Kidney glomerular epithelial cell (primary cell): Measurements from ENCODE around the gene KCNQ1.

Source experiments
- DNase-seq: peaks from one replicate; lab custom pipeline; 2025; lab: John Stamatoyannopoulos, UW

The KCNQ1 gene

GRCh38 chr11:2578929-2579270 lies 134.1 kb downstream of the KCNQ1 start:
- no peak for DNase-seq

GRCh38 chr11:2579315-2580060 lies 134.7 kb downstream of the KCNQ1 start:
- DNase-seq, result no peak

- DNase-seq, result no peak
Observed at GRCh38 chr11:2580061-2580421, 135.2 kb downstream of the KCNQ1 start.

GRCh38 chr11:2580571-2581001 lies 135.8 kb downstream of the KCNQ1 start:
- no peak for DNase-seq

GRCh38 chr11:2581151-2581930 lies 136.5 kb downstream of the KCNQ1 start:
- no peak for DNase-seq

- DNase-seq, result no peak
Observed at GRCh38 chr11:2581931-2582350, 137.1 kb downstream of the KCNQ1 start.

- DNase-seq, result no peak
Observed at GRCh38 chr11:2582351-2582945, 137.6 kb downstream of the KCNQ1 start.

GRCh38 chr11:2582946-2583604 lies 138.3 kb downstream of the KCNQ1 start:
- no peak for DNase-seq

- no peak for DNase-seq
Observed at GRCh38 chr11:2583605-2583958, 138.8 kb downstream of the KCNQ1 start.

GRCh38 chr11:2584434-2584811 lies 139.6 kb downstream of the KCNQ1 start:
- no peak for DNase-seq

- DNase-seq, result no peak
Observed at GRCh38 chr11:2584812-2585565, 140.2 kb downstream of the KCNQ1 start.

- DNase-seq, result no peak
Observed at GRCh38 chr11:2585566-2586086, 140.8 kb downstream of the KCNQ1 start.

- no peak for DNase-seq
Observed at GRCh38 chr11:2586087-2586792, 141.4 kb downstream of the KCNQ1 start.

- no peak for DNase-seq
Observed at GRCh38 chr11:2586793-2587131, 142.0 kb downstream of the KCNQ1 start.

GRCh38 chr11:2587132-2587930 lies 142.5 kb downstream of the KCNQ1 start:
- no peak for DNase-seq

- no peak for DNase-seq
Observed at GRCh38 chr11:2587976-2588748, 143.4 kb downstream of the KCNQ1 start.

- DNase-seq, result no peak
Observed at GRCh38 chr11:2588809-2589537, 144.2 kb downstream of the KCNQ1 start.

- DNase-seq, result no peak
Observed at GRCh38 chr11:2589538-2589934, 144.7 kb downstream of the KCNQ1 start.
